Cardiac ventricle fibroblast (primary cell): Measurements from ENCODE around the gene NPLOC4. TPM values are rescaled to one million over a fixed set of nuclear protein-coding genes. Genes with fewer than 3 reads are reported as not detected.

Source experiments
- total RNA-seq: library from RNA; depleted of rRNA; stranded (reverse); fragments of >200 nt; gene quantifications from 2 replicates; pipeline ENCODE4 v1.2.3, GENCODE V29; 2015

Gene NPLOC4
- 33.5 and 42.5 TPM in 2 replicates for total RNA-seq

DNA sequence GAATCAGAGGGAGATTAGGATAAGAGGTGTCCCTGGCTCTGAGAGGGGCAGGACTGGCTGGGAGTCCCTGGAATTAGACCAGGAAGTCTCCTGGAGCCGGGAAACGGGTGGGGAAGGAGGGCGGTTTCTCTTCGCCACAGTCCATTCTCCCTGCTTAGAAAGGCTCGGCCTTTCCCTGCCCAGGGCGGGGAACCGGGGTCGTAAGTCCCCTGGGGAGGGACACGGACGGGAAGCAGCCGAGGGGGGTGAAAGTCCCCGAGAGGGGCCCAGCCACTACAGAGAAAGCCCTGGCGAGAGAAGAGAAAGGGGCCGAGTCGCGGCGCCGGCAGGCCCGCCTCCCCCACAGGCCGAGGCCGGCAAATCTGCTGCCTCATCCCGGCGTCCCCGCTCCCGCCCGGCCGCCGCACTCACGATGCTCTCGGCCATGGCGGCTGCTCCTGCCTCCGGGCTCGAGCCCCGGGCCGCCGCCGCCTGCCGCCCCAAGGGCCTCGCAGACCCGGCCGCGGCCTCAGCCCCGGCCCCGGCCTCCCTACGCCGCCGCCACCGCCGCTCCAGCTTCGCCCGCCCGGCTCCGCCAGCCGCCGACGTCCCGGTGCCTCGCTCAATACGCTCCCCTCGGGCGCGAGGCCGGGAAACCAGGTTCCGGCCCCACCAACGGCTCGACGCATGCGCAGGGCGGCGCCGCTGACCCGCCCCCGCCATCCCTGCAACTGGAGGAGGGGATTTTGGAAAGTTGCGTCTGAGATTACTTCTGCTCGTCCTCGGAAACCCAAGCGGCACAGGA, at the start of gene NPLOC4, which contains the start of gene TSPAN10:
Gene NPLOC4, minus strand, starts transcription at position 608 of the 784 bp plus-strand sequence. Its CDS starts 182 bp downstream, at position 426.
Gene TSPAN10, plus strand, starts transcription at position 692 of the 784 bp plus-strand sequence. CDS start 5,217 bp downstream, outside the sequence.

DNA sequence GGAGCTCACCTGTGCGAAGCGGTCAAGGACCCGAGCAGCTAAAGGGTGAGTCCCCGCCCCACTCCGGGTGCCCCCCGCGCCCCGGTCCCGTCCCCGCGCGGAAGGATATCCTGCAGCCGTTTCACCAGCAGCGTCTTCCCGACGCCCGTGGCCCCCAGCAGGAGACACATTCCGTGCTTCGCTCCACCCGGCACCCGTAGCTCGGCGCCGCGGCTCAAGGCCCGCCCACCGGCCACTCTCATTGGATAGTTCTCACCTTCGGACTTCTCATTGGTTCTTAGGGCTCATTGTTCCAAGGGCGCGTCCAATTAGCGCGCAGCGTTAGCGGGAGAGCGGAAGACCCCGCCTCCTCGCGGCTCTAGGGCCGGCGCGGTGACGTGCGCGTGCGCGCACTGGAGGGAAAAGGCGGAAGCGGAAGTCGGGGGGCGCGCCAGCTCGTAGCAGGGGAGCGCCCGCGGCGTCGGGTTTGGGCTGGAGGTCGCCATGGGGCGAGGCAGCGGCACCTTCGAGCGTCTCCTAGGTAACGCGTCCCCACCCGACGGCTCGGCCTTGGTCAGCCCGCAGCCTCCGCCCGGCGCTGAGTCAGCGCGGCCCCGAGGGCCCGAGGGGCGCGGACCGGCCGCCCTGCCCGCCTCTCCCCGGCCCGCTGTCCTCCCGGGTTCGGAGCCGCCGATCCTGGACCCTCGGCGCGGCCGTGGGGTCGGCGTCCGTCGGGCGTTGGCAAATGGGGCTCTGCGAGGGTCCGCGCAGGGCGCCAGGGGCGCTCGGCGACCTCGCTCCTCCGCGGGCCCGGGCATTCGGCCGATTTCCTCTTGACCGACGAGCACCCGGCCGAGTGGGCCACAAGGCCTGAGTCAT, 46.9 kb upstream of the NPLOC4 start, which contains the start of the genes ARL16 and HGS:
Gene ARL16, minus strand, starts transcription at position 214 of the 858 bp plus-strand sequence. Its CDS starts 44 bp downstream, at position 170.
Gene HGS, plus strand, starts transcription at position 428 of the 858 bp plus-strand sequence. Its CDS starts 56 bp downstream, at position 484.

DNA sequence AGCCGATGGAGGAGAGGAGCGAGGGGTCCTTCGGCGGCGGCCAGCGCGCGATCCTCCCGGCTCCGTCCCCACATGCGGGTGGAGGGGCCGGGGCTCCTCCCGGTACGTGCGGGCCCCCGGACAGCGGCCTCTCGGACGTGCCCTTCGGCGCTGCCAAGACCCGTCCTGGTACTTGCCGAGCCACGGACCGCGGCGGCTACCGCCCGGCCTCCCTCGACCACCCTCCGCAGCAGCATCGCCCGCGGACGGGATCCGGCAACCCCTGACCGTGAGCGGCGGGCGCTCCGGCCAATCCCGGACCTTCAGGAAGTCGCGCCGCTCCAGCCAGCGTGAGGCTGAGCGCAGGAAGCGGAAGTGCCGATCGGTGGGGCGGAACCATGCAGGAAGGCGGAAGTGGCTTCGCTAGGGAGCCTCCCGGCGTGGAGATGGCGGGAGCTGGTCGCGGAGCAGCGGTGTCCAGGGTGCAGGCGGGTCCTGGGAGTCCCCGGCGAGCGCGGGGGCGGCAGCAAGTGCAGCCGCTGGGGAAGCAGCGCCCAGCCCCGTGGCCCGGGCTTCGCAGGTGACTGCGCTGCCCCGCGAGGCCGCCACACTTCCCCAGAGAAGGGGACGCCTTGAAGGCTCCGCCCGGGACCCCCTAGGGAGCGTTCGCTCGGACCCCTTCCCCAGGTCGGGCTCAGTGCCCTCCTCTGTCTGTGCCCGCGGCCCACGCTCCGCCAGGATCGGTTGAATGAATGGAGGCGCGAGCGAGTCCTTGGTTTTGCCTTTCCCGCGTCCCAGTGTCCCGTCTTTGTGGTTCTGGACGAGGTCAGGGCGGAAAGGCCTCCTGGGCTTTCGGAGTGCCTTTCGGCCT, 29.7 kb upstream of the NPLOC4 start, which contains the start of the genes CCDC137 and OXLD1:
Gene CCDC137, plus strand, starts transcription at position 396 of the 850 bp plus-strand sequence. Its CDS starts 30 bp downstream, at position 426.
Gene OXLD1, minus strand, starts transcription at position 264 of the 850 bp plus-strand sequence. Its CDS starts 28 bp downstream, at position 236.

DNA sequence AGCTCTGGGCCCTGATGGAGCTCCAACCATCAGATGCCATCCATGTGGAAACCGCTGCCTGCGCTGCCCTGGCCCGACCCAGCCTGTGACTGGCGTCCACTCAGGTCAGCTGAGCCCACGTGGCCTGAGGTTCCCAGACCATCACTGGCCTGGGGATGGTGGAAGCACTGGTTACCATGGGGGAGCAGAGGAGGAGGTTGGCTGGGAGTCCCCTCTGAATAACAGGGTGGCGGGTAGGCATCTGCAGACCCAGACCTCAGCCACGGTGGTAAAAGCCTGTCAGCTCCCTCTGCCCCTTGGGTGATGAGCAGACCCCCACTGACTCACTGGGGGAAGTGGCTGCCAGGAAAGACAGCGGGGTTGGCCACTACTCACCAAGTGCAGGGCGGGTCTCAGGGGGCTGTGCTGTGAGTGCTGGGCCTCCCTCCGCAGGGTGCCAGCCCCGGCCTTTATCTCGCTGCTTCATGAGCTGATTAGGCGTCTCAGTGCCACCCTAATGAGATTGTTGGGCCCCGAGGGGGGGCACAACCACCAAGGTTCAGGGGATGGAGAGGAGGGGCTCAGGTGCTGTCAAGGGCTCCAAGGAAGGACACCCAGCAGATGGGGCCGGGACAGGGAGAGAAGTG, 19.3 kb upstream of the NPLOC4 start, which contains the start of gene PDE6G:
Gene PDE6G, minus strand, starts transcription at position 425 of the 626 bp plus-strand sequence. CDS start 3,237 bp downstream, outside the sequence.

DNA sequence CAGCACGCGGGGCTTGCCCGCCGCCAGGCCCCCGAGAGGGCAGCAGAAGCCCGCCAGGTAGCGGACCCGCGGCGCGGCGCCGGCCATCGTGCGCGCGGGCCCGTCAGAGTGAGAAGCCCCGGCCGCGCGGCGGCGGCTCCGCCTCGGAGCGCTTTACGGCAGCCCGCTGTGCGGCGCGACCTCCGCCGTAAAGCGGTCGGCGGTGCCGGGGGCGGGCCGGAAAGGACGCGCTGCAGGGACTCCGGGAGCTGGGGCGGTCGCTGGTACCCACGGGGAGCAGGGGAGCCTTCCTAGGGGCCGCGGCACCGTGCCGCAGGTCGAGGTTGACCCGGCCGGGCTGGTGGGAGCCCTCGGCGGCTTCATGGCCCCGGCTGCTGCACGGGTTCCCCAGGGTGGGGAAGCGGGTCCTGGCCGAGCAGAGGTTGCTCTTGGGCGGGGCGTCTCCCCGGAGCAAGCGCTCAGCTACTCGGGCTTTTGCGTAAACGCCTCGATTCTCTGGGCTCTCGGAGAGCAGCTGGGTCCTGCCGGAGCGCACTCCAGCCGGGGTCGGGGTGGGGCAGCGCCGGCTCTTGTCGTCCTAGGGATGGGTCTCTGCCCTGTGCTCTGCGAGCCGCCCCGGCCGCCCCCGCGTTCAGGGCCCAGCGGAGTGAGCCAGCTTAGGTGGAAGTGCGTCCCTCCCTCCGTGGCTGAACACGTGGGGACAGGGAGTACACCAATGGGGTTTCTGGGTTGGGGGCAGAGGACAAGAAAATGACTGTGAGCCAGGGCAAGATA, 84.5 kb downstream of the NPLOC4 start, which contains the start of gene FAAP100:
Gene FAAP100, minus strand, starts transcription at position 110 of the 774 bp plus-strand sequence. Its CDS starts 23 bp downstream, at position 87.

DNA sequence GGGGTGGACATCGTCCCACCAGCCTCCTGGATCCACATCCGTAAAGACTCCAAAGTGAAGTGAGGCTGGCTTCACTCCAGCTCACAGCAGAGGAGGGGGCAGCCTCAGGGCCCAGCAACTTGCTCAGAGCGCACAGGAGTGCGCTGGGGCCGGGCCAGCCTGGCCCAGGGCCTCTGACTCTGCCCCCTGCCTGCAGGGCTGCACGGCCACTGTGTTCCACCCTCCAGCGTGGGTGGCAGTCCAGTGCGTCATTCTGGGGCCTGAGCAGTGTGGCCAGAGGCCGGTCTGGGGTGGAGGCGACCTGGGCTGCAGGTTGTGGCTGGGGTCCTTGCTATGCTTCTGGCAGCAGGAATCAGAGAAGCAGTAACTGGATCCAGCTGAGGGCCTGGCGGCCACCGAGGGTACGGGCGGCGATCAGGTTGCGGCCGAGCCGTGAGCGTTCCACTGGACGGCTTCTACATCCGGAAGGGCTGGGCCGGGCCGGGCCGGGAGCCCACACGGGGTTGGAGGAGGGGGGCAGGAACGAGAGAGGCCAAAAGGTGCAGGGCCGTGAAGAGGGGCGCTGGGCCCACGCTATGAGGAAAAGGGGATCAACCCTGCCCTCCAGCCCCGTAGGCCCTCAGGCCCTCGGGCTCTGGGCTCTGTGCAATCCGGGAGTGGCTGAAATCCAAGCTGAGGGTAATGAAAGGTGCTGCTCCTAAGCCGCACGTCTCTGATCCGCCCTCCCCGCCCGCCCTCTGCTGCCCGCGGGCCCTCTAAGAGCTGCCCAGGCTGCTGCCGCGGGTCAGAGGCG, 109.1 kb downstream of the NPLOC4 start, which contains the start of gene FSCN2:
Gene FSCN2, plus strand, starts transcription at position 787 of the 793 bp plus-strand sequence. CDS start 155 bp downstream, outside the sequence.

DNA sequence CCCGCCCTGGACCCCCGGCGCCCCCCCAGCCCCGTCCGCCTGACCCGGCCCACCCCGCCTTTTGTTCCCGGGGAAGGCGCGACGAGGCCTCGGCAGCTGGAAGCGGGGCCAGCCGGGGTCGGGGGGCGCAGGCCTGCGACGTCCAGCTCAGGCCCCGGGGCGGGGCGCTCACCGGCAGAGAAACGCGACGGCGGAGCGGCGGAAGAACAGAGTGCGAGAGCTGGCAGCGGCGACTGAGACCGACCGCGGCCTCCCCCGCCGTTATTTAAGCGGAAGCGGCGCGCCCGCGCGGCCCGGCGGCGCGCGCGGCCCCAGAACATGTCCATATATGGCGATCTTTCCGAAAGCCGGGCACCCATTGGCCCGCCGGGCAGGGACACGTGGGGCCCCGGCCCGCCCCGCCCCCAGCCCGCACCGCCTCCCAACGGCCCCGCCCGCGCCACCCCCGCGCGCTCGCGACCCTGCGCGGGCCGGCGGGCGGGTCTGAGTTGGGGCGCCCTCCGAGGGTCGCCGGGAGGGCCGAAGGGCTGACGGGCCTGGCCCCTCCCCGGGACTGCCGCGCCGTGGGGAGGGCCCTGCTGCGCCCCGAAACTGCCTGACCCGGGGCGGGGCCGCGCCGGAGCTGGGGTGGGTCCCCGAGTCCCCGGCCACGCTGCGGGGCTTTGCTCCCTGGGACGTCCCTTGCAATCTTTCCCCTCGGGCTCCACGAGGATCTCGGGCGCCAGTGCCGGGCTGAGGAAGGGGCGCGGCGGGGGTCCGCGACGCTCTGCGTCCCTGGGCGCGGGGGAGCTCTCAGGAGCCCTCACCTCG, 124.1 kb downstream of the NPLOC4 start, which contains the start of gene ACTG1:
Gene ACTG1, minus strand, starts transcription at position 238 of the 810 bp plus-strand sequence. CDS start 445 bp downstream, outside the sequence.

Other genes starting within 250 kb of the NPLOC4 start
- gene BAHCC1, start 241.7 kb downstream of the NPLOC4 start, total RNA-seq: 26.9 and 29.2 TPM in 2 replicates
- gene ACTG1, start 124.3 kb downstream of the NPLOC4 start, total RNA-seq: 4,782 and 5,091 TPM in 2 replicates
- 0.25 and 1.1 TPM in 2 replicates for gene FSCN2, start 108.7 kb downstream of the NPLOC4 start, total RNA-seq
- gene FAAP100, start 84.8 kb downstream of the NPLOC4 start, total RNA-seq: 27.2 and 29.4 TPM in 2 replicates
- 0.75 and 1.1 TPM in 2 replicates for gene TSPAN10, start 84 bp upstream of the NPLOC4 start, total RNA-seq
- gene PDE6G, start 19.4 kb upstream of the NPLOC4 start, total RNA-seq: 0.98 TPM in 1 of 2 replicates, not detected in the other
- 33.4 and 34.4 TPM in 2 replicates for gene OXLD1, start 29.5 kb upstream of the NPLOC4 start, total RNA-seq
- gene CCDC137, start 29.6 kb upstream of the NPLOC4 start, total RNA-seq: 6.7 and 7.5 TPM in 2 replicates
- gene ARL16, start 46.7 kb upstream of the NPLOC4 start, total RNA-seq: 23.2 and 26.5 TPM in 2 replicates
- gene HGS, start 46.9 kb upstream of the NPLOC4 start, total RNA-seq: 62.0 and 64.1 TPM in 2 replicates
- gene MRPL12, start 66.3 kb upstream of the NPLOC4 start, total RNA-seq: 52.2 and 52.5 TPM in 2 replicates
- gene SLC25A10, start 75.2 kb upstream of the NPLOC4 start, total RNA-seq: 4.2 and 5.9 TPM in 2 replicates
- gene GCGR, start 167.0 kb upstream of the NPLOC4 start, total RNA-seq: not detected in 2 replicates
- gene MCRIP1, start 196.2 kb upstream of the NPLOC4 start, total RNA-seq: 82.7 and 89.0 TPM in 2 replicates
- not detected in 2 replicates for gene PPP1R27, start 197.9 kb upstream of the NPLOC4 start, total RNA-seq
- 2,196 and 3,205 TPM in 2 replicates for gene P4HB, start 223.4 kb upstream of the NPLOC4 start, total RNA-seq
- 156 and 187 TPM in 2 replicates for gene ARHGDIA, start 234.2 kb upstream of the NPLOC4 start, total RNA-seq